ENCODE measurements around the gene EXOC4. TPM values are rescaled to one million over a fixed set of nuclear protein-coding genes. Genes with fewer than 3 reads are reported as not detected.

EXOC4 gene
- total and polyA plus RNA-seq, 12 donors = 7.5 to 41.7 (median 34.6) TPM

- peaks cover 0 to 16% (median 3%) of the 10 kb centered on the region in 9 donors for H3K4me1 ChIP-seq
- ATAC-seq (no peak), DNase-seq (no peak)
- no peak overlapping the region for H3K4me3 ChIP-seq
- no peaks in the 10 kb centered on the region for H3K36me3 ChIP-seq
- TF ChIP-seq, protein P1, sequence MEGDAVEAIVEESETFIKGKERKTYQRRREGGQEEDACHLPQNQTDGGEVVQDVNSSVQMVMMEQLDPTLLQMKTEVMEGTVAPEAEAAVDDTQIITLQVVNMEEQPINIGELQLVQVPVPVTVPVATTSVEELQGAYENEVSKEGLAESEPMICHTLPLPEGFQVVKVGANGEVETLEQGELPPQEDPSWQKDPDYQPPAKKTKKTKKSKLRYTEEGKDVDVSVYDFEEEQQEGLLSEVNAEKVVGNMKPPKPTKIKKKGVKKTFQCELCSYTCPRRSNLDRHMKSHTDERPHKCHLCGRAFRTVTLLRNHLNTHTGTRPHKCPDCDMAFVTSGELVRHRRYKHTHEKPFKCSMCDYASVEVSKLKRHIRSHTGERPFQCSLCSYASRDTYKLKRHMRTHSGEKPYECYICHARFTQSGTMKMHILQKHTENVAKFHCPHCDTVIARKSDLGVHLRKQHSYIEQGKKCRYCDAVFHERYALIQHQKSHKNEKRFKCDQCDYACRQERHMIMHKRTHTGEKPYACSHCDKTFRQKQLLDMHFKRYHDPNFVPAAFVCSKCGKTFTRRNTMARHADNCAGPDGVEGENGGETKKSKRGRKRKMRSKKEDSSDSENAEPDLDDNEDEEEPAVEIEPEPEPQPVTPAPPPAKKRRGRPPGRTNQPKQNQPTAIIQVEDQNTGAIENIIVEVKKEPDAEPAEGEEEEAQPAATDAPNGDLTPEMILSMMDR (IDR thresholded peaks at IDR 0.05) = no peak
- no peaks in the 10 kb centered on the region for H3K27me3 ChIP-seq
- no peak overlapping the region for H3K27ac ChIP-seq
- H3K9me3 ChIP-seq = no peaks in the 10 kb centered on the region
- intact Hi-C loops (cut with DNase I) = no loop called here
- 87 to 90% methylated on average over 4 of the region's 4 CpGs for WGBS, 2 donors
Measured at GRCh38 chr7:134058980-134059379, 806.1 kb downstream of the EXOC4 start.

- H3K36me3 ChIP-seq = peaks cover 0 to 9% (median 0%) of the 10 kb centered on the region in 9 donors
- intact Hi-C loops (cut with DNase I) = no loop called here
- H3K4me3 ChIP-seq = no peak overlapping the region
- ATAC-seq = no peak
- H3K27me3 ChIP-seq = no peaks in the 10 kb centered on the region
- DNase-seq = no peak
- H3K4me1 ChIP-seq = peaks cover 0 to 16% (median 3%) of the 10 kb centered on the region in 9 donors
- TF ChIP-seq, protein P1 (IDR thresholded peaks at IDR 0.05) = no peak
- no peak overlapping the region for H3K27ac ChIP-seq
- H3K9me3 ChIP-seq = no peaks in the 10 kb centered on the region
- 94 to 95% methylated on average over 1 of the region's 1 CpG for WGBS, 2 donors
Measured at GRCh38 chr7:134059921-134060320, 807.0 kb downstream of the EXOC4 start.

- DNase-seq = no peak
- no peak overlapping the region for H3K27ac ChIP-seq
- TF ChIP-seq, protein P1 (IDR thresholded peaks at IDR 0.05) = no peak
- 61 to 75% methylated on average over 3 of the region's 3 CpGs for WGBS, 2 donors
- intact Hi-C loops (cut with DNase I) = no loop called here
- no peak for ATAC-seq
- peaks cover 0 to 16% (median 3%) of the 10 kb centered on the region in 9 donors for H3K4me1 ChIP-seq
- H3K27me3 ChIP-seq = no peaks in the 10 kb centered on the region
- peaks cover 0 to 9% (median 0%) of the 10 kb centered on the region in 9 donors for H3K36me3 ChIP-seq
- no peaks in the 10 kb centered on the region for H3K9me3 ChIP-seq
- H3K4me3 ChIP-seq = no peak overlapping the region
Measured at GRCh38 chr7:134060874-134061273, 808.0 kb downstream of the EXOC4 start.

DNA sequence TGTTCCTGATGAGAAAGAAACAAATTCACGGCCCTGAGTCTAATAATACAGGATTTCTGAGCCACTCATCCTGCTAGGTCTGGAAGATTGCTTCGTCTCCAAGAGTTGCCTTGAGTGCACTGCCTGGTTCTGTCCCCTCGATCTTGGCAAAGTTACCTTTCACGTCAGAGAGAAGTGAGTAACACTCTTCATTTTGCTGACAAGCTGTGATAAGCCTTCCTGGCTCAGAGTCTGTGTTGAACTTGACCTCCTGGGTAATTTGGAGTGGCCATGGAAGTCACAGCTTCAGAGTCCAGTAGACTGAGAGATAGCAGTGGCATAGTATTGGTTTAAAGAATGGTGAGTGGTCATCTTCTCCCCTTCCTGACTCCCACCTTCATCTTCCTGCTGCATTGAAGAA, 809.6 kb downstream of the EXOC4 start:
- whole genome bisulfite sequencing, 2 donors = 48 to 59% methylated on average over 4 of the region's 4 CpGs
- intact Hi-C loops (cut with DNase I) = no loop called here
- DNase-seq (peak in 1 of 2 donors; percentile 35), ATAC-seq (peak; percentile 58 to 98 (median 92))
- Histone ChIP-seq H3K4me3 (no peak overlapping the region), H3K9me3 (no peaks in the 10 kb centered on the region), H3K27me3 (no peaks in the 10 kb centered on the region), H3K27ac (no peak overlapping the region), H3K36me3 (peaks cover 0 to 9% (median 0%) of the 10 kb centered on the region in 9 donors), H3K4me1 (peaks cover 0 to 16% (median 3%) of the 10 kb centered on the region in 9 donors)
- TF ChIP-seq, protein P1 (IDR thresholded peaks at IDR 0.05) = no peak

Measured in heart right ventricle (tissue), 16 donors.